Measurements from ENCODE around the gene PAOX.

PAOX gene

GRCh38 chr10:133342942-133343341 lies 36.1 kb upstream of the PAOX start:
- H3K4me3 ChIP-seq (ENCODE audit: low read depth, low read length): no peak overlapping the region
- in situ Hi-C loops (cut with HindIII; ENCODE audit: low sequenced_read_pairs): no loop called here
- no peak for DNase-seq (ENCODE audit: low read depth)
- no peak for TF ChIP-seq CTCF (IDR thresholded peaks at IDR 0.05; ENCODE audit: low read depth, low read length, missing control alignments)

- no peak overlapping the region for H3K4me3 ChIP-seq (ENCODE audit: low read depth, low read length)
- no peak for DNase-seq (ENCODE audit: low read depth)
- in situ Hi-C loops (cut with HindIII; ENCODE audit: low sequenced_read_pairs): no loop called here
- no peak for TF ChIP-seq CTCF (IDR thresholded peaks at IDR 0.05; ENCODE audit: low read depth, low read length, missing control alignments)
Measured at GRCh38 chr10:133343558-133343957, 35.5 kb upstream of the PAOX start.

GRCh38 chr10:133344236-133344635 lies 34.8 kb upstream of the PAOX start:
- DNase-seq (ENCODE audit: low read depth): no peak
- no peak overlapping the region for H3K4me3 ChIP-seq (ENCODE audit: low read depth, low read length)
- no peak for TF ChIP-seq CTCF (IDR thresholded peaks at IDR 0.05; ENCODE audit: low read depth, low read length, missing control alignments)
- in situ Hi-C loops (cut with HindIII; ENCODE audit: low sequenced_read_pairs): no loop called here

GRCh38 chr10:133346413-133346812 lies 32.6 kb upstream of the PAOX start:
- in situ Hi-C loops (cut with HindIII; ENCODE audit: low sequenced_read_pairs): no loop called here
- no peak for DNase-seq (ENCODE audit: low read depth)
- TF ChIP-seq CTCF (IDR thresholded peaks at IDR 0.05; ENCODE audit: low read depth, low read length, missing control alignments): no peak
- no peak overlapping the region for H3K4me3 ChIP-seq (ENCODE audit: low read depth, low read length)

GRCh38 chr10:133347710-133348517 lies 31.1 kb upstream of the PAOX start:
- no peak overlapping the region for H3K4me3 ChIP-seq (ENCODE audit: low read depth, low read length)
- TF ChIP-seq CTCF (IDR thresholded peaks at IDR 0.05; ENCODE audit: low read depth, low read length, missing control alignments): no peak
- DNase-seq (ENCODE audit: low read depth): no peak
- in situ Hi-C loops (cut with HindIII; ENCODE audit: low sequenced_read_pairs): no loop called here

- TF ChIP-seq CTCF (IDR thresholded peaks at IDR 0.05; ENCODE audit: low read depth, low read length, missing control alignments): no peak
Measured at GRCh38 chr10:133349160-133349568, 29.9 kb upstream of the PAOX start.

More at GRCh38 chr10:133349160-133349568, 29.9 kb upstream of the PAOX start:
- DNase-seq (ENCODE audit: low read depth): no peak
- in situ Hi-C loops (cut with HindIII; ENCODE audit: low sequenced_read_pairs): no loop called here
- H3K4me3 ChIP-seq (ENCODE audit: low read depth, low read length): no peak overlapping the region

Measured in astrocyte of the cerebellum (primary cell).